GM12891 (cell line): ENCODE measurements around the gene NUB1.

ENCODE experiments used
- POLR2A ChIP-seq: IDR thresholded peaks from 2 replicates; pipeline ENCODE4 v1.6.1; 2011; ENCODE audit warnings: low read depth, low read length, control low read depth
- POLR2AphosphoS5 ChIP-seq: IDR thresholded peaks from 2 replicates; pipeline ENCODE4 v1.6.1; 2011; ENCODE audit warnings: low read depth, low read length, control low read depth
- TAF1 ChIP-seq: IDR thresholded peaks from 2 replicates; pipeline ENCODE4 v1.6.1; 2011; ENCODE audit warnings: low read depth, low read length, control low read depth

GRCh38 chr7:151381098-151381347 is 39.4 kb downstream of the NUB1 start:
- TF ChIP-seq POLR2A: no peak
- no peak for TF ChIP-seq POLR2AphosphoS5
- no peak for TF ChIP-seq TAF1
